Chondrocyte (in vitro differentiated cells): Measurements from ENCODE around the gene MRPL43. TPM values are rescaled to one million over a fixed set of nuclear protein-coding genes. Genes with fewer than 3 reads are reported as not detected.

Experiments used
- DNase-seq: peaks from one replicate; pipeline ENCODE4 v3.0.0; 2021; ENCODE audit warnings: mixed read lengths, low spot score
- H3K27ac Mint-ChIP-seq: one replicate; pipeline ENCODE4 v1.8.0; 2021; ENCODE audit warnings: mild to moderate bottlenecking, moderate library complexity, mixed read lengths; ENCODE audit not compliant: unreplicated experiment
- H3K27me3 Mint-ChIP-seq: 2 replicates; pipeline ENCODE4 v1.8.0; 2021; ENCODE audit warnings: low read depth, mixed read lengths
- H3K36me3 Mint-ChIP-seq: 2 replicates; pipeline ENCODE4 v1.8.0; 2021; ENCODE audit warnings: low read depth, mixed read lengths
- H3K4me1 Mint-ChIP-seq: 2 replicates; pipeline ENCODE4 v1.8.0; 2021; ENCODE audit warnings: low read depth, mild to moderate bottlenecking, mixed read lengths
- H3K4me3 Mint-ChIP-seq: one replicate; pipeline ENCODE4 v1.8.0; 2021; ENCODE audit warnings: mild to moderate bottlenecking, moderate library complexity, mixed read lengths; ENCODE audit not compliant: unreplicated experiment
- H3K9me3 Mint-ChIP-seq: 2 replicates; pipeline ENCODE4 v1.8.0; 2021; ENCODE audit warnings: low read depth, mixed read lengths
- CTCF ChIP-seq: fragments of 200-600 bp; sonication (generic); IDR thresholded peaks from 2 replicates; pipeline ENCODE4 v1.5.0; 2021; ENCODE audit warnings: antibody characterized with exemption, mild to moderate bottlenecking, moderate library complexity
- total RNA-seq: library from RNA; stranded (reverse); gene quantifications from 3 replicates; pipeline ENCODE4 v1.2.1, GENCODE V29; 2021

MRPL43 gene
- total RNA-seq, 1 donor from 2014 or later, result 54.0 TPM

- no peak overlapping the region for H3K4me3 Mint-ChIP-seq
Observed at GRCh38 chr10:101010329-101010728, 23.0 kb upstream of the MRPL43 start.

GRCh38 chr10:101008823-101009423, 21.6 kb upstream of the MRPL43 start:
- Mint-ChIP-seq H3K36me3 (peaks cover 6% of the 10 kb centered on the region), H3K9me3 (no peaks in the 10 kb centered on the region), H3K27ac (no peak overlapping the region), H3K4me1 (peaks cover 20% of the 10 kb centered on the region), H3K4me3 (no peak overlapping the region), H3K27me3 (no peaks in the 10 kb centered on the region)
- no peak for TF ChIP-seq CTCF
- no peak for DNase-seq

More at GRCh38 chr10:101010329-101010728, 23.0 kb upstream of the MRPL43 start:
- TF ChIP-seq CTCF, result no peak
- Mint-ChIP-seq H3K9me3 (no peaks in the 10 kb centered on the region), H3K27me3 (no peaks in the 10 kb centered on the region), H3K27ac (no peak overlapping the region), H3K4me1 (peaks cover 35% of the 10 kb centered on the region), H3K36me3 (peaks cover 4% of the 10 kb centered on the region)
- DNase-seq, result peak; percentile 84

- Mint-ChIP-seq H3K36me3 (peaks cover 8% of the 10 kb centered on the region), H3K27ac (peak overlapping the region; percentile 22), H3K4me3 (no peak overlapping the region), H3K4me1 (peaks cover 17% of the 10 kb centered on the region), H3K9me3 (no peaks in the 10 kb centered on the region), H3K27me3 (no peaks in the 10 kb centered on the region)
- TF ChIP-seq CTCF, result no peak
- DNase-seq, result peak; percentile 82
Observed at GRCh38 chr10:101007915-101008822, 20.9 kb upstream of the MRPL43 start.

GRCh38 chr10:101007099-101007711, 19.9 kb upstream of the MRPL43 start:
- Mint-ChIP-seq H3K4me1 (peaks cover 13% of the 10 kb centered on the region), H3K27ac (no peak overlapping the region), H3K4me3 (no peak overlapping the region), H3K9me3 (no peaks in the 10 kb centered on the region), H3K36me3 (peaks cover 8% of the 10 kb centered on the region), H3K27me3 (no peaks in the 10 kb centered on the region)
- DNase-seq, result peak; percentile 65
- TF ChIP-seq CTCF, result no peak

GRCh38 chr10:101006593-101007098, 19.3 kb upstream of the MRPL43 start:
- no peak overlapping the region for H3K4me3 Mint-ChIP-seq
- peak; percentile 87 for DNase-seq

More at GRCh38 chr10:101006593-101007098, 19.3 kb upstream of the MRPL43 start:
- H3K27me3 Mint-ChIP-seq, result no peaks in the 10 kb centered on the region
- no peaks in the 10 kb centered on the region for H3K9me3 Mint-ChIP-seq
- TF ChIP-seq CTCF, result no peak
- H3K27ac Mint-ChIP-seq, result no peak overlapping the region
- H3K4me1 Mint-ChIP-seq, result peaks cover 19% of the 10 kb centered on the region
- peaks cover 8% of the 10 kb centered on the region for H3K36me3 Mint-ChIP-seq
